GM21786 (cell line): Measurements from ENCODE around the gene CREBBP.

Source experiments
- ATAC-seq: cut with Tn5 transposase; IDR thresholded peaks from one replicate; pipeline ENCODE4 v1.9.1; 2021; ENCODE audit not compliant: unreplicated experiment

The CREBBP gene

DNA sequence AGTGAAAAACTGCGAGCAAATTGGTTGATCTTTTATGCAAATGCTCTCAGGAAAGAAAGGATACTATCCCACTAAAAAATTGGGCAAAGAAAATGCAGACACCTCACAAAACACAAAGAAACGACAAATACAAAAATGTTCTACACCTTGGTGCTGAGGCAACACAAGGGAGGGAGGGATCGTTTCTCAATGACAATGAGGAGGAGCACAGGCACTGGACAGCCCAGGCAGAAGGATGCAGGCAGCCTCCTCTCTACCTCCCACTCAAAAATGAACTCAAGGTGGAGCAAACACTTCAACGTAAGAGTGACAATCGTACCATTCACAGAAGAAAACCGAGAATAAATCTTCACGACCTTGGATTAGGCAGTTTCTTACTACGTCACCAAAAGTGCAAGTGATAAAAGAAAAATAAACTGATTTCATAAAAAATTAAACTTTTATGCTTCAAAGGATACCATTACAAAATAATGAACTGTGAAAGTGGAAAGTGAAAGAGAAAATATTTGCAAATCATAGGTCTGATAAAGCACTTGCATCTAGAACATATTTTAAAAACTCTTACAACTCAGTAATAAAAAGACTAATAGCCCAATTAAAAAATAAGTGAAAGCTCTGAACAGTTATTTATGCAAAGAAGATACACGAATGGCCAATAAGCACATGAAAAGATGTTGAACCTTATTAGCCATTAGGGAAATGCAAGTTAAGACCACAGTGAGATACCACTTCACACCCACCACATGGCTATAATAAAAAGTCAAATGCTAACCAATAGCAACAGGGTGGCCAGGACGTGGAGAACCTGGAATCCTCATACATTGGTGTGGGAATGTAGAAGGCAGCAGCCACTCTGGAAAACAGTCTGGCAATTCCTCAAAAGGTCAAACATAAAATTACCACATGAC lies 82.4 kb downstream of the CREBBP start:
- no peak for ATAC-seq

DNA sequence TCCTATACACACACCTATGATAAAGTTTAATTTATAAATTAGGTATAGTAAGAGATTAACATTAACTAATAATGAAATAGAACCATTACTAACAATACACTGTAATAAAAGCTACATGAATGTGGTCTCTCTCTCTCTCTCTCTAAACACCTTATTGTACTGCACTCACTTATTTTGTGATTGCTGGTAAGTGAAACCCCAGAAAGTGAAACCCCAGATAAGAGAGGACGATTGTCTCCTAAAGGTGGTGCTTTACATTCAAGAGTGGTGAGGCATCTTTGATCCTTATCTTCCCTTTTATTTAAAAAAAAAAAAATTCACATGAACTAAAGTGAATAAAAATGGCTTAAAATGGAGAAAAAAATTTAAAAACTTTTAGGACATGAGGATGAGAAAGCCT lies 83.0 kb downstream of the CREBBP start:
- ATAC-seq = no peak

GRCh38 chr16:3793161-3793576 lies 87.3 kb downstream of the CREBBP start:
- ATAC-seq = no peak

DNA sequence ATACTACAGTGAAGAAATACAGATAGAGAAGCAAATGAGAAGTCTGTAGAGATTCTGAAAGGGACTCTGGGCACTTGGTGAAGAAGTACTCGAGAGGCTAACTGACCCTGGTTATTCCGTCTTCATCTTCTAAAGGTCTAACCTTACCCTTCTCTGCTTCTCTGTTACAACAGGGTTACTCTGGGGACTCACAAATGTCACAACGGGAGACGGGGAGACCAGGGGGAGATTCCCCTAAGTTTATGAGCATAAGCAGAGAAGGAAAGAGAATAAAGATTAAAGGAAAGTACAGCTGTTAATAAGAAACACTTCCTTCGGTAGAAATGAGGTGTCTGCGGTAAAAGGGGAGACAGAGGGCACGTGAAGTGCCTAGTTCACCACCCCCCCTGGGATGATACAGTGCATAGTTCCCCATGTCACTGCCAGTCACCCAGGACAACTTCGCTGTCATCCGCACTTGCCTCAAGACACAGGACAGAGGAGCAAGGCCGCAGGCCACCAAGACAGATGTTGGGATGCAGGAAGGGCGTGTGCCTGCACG lies 88.0 kb downstream of the CREBBP start:
- ATAC-seq = no peak

- ATAC-seq = no peak
Observed at GRCh38 chr16:3791701-3792100, 88.8 kb downstream of the CREBBP start.

DNA sequence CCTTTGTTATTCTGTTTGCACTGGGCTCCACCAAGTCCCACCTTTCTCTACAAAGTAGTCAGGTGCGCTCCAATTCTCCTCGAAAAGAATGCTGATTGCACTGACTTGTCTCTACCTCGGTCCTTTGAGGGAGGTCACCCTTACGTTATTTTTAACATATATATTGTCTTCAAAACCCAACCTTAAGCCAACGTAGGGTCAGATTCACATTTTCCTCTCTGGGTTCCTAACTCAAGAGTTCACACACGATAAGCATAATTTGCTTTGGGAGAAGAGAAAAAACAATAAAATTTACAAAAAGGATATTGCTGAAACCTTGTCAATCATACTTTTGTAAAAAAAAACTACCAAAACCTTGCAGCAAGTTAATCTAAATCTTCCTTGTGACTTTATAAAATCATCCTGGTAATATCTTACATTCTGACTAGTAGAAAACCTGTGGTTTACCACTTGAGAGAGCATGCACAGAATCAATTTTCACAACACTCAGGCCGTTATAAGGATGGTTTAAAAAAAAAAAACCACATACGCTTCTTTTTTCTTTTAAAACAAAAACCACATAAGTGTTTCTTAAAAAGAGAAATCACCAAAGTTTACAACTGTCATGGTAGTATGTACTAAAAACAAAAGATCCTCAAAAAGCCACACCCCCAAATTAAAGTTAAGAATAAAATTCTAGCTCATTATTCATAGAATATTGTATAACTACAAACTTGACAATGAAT lies 91.0 kb downstream of the CREBBP start:
- ATAC-seq = no peak

- no peak for ATAC-seq
Observed at GRCh38 chr16:3788711-3789374, 91.7 kb downstream of the CREBBP start.

DNA sequence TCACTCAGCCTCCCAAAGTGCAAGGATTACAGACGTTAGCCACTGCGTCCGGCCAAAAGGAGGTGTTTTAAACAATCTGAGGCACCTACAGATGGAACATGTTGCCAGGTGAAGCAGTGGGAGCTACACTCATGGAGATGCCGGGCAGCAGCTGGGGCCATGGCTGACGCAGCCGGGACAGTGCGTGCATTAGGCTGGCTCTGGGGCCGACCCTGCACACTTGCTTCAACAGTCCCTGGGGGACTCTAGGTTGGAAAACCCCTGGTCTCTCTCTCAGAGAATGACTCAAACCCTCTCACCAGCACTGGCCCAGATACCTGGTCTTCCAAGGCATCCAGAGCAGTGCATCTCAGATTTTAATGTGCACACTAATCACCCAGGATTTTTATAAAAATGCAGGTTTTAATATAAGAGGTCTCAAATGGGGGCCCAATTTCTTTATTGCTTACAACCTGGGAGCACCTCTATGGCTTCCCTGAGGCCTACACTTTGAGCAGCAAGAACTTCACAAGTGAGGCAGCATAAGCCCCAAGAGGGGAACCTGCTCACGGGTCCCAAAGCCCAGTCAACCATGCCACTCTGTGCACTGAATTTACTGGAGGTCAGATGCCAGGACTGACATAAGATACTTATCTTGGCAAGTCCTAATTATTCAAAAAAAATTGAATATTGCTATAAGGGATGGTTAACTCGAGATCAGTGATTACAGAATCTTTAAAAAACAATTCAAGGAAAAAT lies 92.4 kb downstream of the CREBBP start:
- ATAC-seq = peak; percentile 72

GRCh38 chr16:3785413-3785812 lies 95.1 kb downstream of the CREBBP start:
- no peak for ATAC-seq

DNA sequence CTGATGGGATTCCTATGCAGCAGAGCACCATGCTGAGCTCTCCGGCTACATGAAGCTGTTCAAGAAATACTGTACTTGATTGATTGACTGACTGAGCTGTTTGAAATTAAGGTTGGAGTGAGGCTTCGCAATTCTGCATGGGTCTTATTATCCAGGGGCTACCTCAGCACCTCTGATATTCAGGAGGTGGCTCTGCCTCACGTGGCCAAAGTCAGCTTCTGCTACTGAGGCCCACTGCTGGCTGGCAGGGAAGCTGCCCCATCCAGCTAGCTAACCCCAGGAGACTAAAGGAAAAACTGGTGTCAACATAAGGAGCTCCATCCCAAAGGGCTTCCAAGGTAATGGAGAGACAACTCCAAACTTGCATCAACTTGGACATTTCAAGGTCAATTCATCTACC lies 97.0 kb downstream of the CREBBP start:
- ATAC-seq = no peak

DNA sequence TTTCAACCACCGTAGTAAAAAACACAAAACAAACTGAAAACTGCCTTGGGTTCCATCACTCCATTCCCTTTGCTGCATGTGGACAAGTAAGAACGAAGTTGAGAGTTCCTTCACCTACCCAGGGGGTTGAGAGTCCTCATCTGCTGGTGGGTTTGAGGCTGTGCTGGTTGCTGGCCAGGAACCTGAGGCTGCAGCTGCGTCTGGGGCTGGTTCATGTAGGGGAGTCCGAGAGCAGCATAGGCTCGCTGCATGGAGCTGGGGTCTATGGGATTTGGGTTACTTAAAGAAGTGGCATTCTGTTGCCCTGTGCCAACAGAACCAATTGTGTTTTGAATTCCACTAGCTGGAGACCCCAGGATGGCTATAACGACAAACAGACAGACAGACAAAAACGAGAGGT lies 97.9 kb downstream of the CREBBP start:
- ATAC-seq = no peak

- ATAC-seq = no peak
Observed at GRCh38 chr16:3781421-3781820, 99.1 kb downstream of the CREBBP start.

- no peak for ATAC-seq
Observed at GRCh38 chr16:3780570-3780969, 99.9 kb downstream of the CREBBP start.

DNA sequence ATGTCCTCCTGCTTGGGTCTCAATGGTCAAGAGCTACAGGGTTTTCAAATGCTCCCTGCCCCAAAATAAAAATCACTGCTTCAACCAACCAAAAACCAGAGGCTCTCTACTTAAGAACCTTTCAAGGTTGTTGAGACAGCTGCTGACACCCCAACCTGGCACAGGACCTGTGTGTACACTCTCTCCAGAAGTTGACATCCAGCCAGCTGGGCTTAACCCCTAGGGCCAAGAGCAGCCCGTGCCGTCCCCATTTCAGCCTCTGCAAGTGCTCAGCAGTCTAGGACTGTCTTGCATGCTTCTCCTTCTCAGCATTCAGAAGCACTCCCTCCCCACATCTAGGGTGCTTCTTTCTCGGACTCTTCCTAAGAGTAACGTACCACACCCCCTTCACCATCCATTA lies 104.2 kb downstream of the CREBBP start:
- ATAC-seq = no peak

- ATAC-seq = no peak
Observed at GRCh38 chr16:3774819-3775218, 105.7 kb downstream of the CREBBP start.

- no peak for ATAC-seq
Observed at GRCh38 chr16:3774156-3774767, 106.3 kb downstream of the CREBBP start.

- ATAC-seq = no peak
Observed at GRCh38 chr16:3773663-3774062, 106.8 kb downstream of the CREBBP start.

DNA sequence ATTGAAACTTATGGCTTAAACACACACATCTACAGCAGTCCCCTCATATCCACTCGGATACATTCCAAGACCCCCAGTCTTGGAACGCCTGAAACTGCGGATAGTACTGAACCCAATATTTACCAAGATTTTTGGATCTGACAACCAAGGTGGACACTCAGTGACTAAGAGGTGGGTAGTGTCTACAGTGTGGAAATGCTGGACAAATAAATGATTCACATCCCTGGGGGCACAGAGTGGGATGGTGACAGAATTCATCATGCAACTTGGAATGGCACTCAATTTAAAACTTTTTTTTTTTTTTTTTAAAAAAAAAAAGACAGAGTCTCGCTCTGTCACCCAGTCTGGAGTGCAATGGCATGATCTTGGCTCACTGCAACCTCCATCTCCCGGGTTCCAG lies 109.0 kb downstream of the CREBBP start:
- no peak for ATAC-seq

GRCh38 chr16:3770530-3770929 lies 110.0 kb downstream of the CREBBP start:
- ATAC-seq = no peak

GRCh38 chr16:3769942-3770341 lies 110.6 kb downstream of the CREBBP start:
- no peak for ATAC-seq
